DOHH2 (cell line): ENCODE data around the gene AGBL4.

Experiments used
- H3F3A ChIP-seq: fragments of 200-600 bp; sonication (generic), shearing (Covaris generic); 2 replicates; pipeline ENCODE4 v1.6.0; 2016; ENCODE audit warnings: antibody characterized with exemption, mild to moderate bottlenecking; ENCODE audit not compliant: control insufficient read depth, insufficient read depth
- H3K27ac ChIP-seq: fragments of 200-600 bp; sonication (generic); 2 replicates; pipeline ENCODE4 v1.5.1; 2014; ENCODE audit warnings: low read depth, mild to moderate bottlenecking, low read length, moderate library complexity
- H3K27me3 ChIP-seq: fragments of 200-600 bp; sonication (generic); 2 replicates; pipeline ENCODE4 v1.6.1; 2014; ENCODE audit warnings: mild to moderate bottlenecking, low read length, mixed read lengths; ENCODE audit not compliant: control insufficient read depth
- H3K36me3 ChIP-seq: fragments of 200-600 bp; sonication (generic); 2 replicates; pipeline ENCODE4 v1.6.1; 2014; ENCODE audit warnings: mild to moderate bottlenecking, low read length, moderate library complexity, mixed read lengths; ENCODE audit not compliant: control insufficient read depth
- H3K4me1 ChIP-seq: fragments of 200-600 bp; sonication (generic); 2 replicates; pipeline ENCODE4 v1.6.1; 2014; ENCODE audit warnings: mild to moderate bottlenecking, low read length, mixed read lengths; ENCODE audit not compliant: control insufficient read depth
- H3K4me2 ChIP-seq: fragments of 200-600 bp; sonication (generic); 2 replicates; pipeline ENCODE4 v1.6.0; 2014; ENCODE audit warnings: mild to moderate bottlenecking, low read length, moderate library complexity
- H3K4me3 ChIP-seq: fragments of 200-600 bp; sonication (generic); 2 replicates; pipeline ENCODE4 v1.5.1; 2014; ENCODE audit warnings: mild to moderate bottlenecking, low read length, mixed read lengths
- H3K79me2 ChIP-seq: fragments of 200-600 bp; sonication (generic); 2 replicates; pipeline ENCODE4 v1.6.1; 2014; ENCODE audit warnings: mild to moderate bottlenecking, low read length, mixed read lengths; ENCODE audit not compliant: control insufficient read depth
- H3K9me2 ChIP-seq: fragments of 200-600 bp; sonication (generic); replicated peaks from 2 replicates; pipeline ENCODE4 v1.6.1; 2014; ENCODE audit warnings: mild to moderate bottlenecking, low read length, mixed read lengths; ENCODE audit not compliant: control insufficient read depth
- H3K9me3 ChIP-seq: fragments of 200-600 bp; sonication (generic); 2 replicates; pipeline ENCODE4 v1.6.1; 2014; ENCODE audit warnings: antibody characterized with exemption, low read length, mixed read lengths; ENCODE audit not compliant: control insufficient read depth, insufficient read depth
- H4K20me1 ChIP-seq: fragments of 200-600 bp; sonication (generic); 2 replicates; pipeline ENCODE4 v1.6.0; 2014; ENCODE audit warnings: low read depth, mild to moderate bottlenecking, antibody characterized with exemption, low read length, moderate library complexity; ENCODE audit not compliant: control insufficient read depth, insufficient read depth
- EZH2phosphoT487 ChIP-seq: fragments of 200-600 bp; sonication (generic); IDR thresholded peaks from 2 replicates; pipeline ENCODE4 v1.6.1; 2017; ENCODE audit warnings: borderline replicate concordance, mild to moderate bottlenecking, antibody characterized with exemption, low read length, moderate library complexity, mixed read lengths
- TF ChIP-seq, protein P1 (sequence below): fragments of 200-600 bp; sonication (generic); IDR thresholded peaks from one replicate; pipeline ENCODE4 v1.5.1; 2014; ENCODE audit warnings: antibody characterized with exemption, mild to moderate bottlenecking, low read depth, low read length; ENCODE audit not compliant: poor library complexity, severe bottlenecking

AGBL4 gene

DNA sequence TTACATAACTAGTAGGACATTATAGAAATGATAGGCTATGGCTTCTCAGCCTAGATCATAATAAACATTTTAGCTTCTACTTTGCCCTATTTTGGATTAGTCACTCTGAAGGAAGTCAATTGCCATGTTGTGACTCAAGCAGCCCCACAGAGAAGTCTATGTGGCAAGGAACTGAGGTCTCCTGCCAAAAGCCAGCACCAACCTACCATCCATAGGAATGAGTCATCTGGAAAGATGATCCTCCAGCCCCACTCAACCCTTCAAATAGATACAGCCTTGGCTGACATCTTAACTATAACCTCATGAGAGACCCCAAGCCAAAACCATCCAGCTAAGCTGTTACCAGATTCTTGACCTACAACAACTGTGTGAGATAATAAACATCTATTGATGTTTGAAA lies 1170.7 kb downstream of the AGBL4 start:
- Histone ChIP-seq H3K27ac (no peak overlapping the region), H3K79me2 (no peaks in the 10 kb centered on the region), H3K4me2 (no peak overlapping the region), H4K20me1 (no peaks in the 10 kb centered on the region), H3K36me3 (no peaks in the 10 kb centered on the region), H3K9me2 (no peaks in the 10 kb centered on the region), H3K4me1 (no peaks in the 10 kb centered on the region), H3F3A (no peaks in the 10 kb centered on the region), H3K4me3 (no peak overlapping the region), H3K27me3 (no peaks in the 10 kb centered on the region), H3K9me3 (no peaks in the 10 kb centered on the region)
- TF ChIP-seq, protein P1, sequence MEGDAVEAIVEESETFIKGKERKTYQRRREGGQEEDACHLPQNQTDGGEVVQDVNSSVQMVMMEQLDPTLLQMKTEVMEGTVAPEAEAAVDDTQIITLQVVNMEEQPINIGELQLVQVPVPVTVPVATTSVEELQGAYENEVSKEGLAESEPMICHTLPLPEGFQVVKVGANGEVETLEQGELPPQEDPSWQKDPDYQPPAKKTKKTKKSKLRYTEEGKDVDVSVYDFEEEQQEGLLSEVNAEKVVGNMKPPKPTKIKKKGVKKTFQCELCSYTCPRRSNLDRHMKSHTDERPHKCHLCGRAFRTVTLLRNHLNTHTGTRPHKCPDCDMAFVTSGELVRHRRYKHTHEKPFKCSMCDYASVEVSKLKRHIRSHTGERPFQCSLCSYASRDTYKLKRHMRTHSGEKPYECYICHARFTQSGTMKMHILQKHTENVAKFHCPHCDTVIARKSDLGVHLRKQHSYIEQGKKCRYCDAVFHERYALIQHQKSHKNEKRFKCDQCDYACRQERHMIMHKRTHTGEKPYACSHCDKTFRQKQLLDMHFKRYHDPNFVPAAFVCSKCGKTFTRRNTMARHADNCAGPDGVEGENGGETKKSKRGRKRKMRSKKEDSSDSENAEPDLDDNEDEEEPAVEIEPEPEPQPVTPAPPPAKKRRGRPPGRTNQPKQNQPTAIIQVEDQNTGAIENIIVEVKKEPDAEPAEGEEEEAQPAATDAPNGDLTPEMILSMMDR = no peak
- TF ChIP-seq EZH2phosphoT487 = no peak

DNA sequence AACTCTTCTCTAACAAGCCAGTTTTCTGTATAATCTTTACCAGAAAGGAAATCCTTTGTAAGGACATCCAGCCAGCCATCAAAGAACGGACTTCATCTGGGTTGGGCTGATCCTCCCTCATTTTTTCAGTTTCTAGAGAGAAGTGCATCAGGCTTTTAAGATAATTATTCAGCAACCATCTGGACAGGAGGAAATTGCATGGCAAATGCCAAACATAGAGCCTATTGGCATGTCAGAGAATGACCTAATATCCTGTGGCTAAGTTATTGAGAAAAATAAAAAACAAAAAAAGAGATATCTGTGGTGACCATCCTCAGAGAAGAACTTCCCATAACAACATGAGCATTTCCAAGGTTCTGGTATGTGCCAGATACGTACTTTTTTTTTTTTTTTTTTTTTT lies 1172.1 kb downstream of the AGBL4 start:
- Histone ChIP-seq H3K4me2 (no peak overlapping the region), H3K4me1 (no peaks in the 10 kb centered on the region), H3K27ac (no peak overlapping the region), H3K27me3 (no peaks in the 10 kb centered on the region), H3K36me3 (no peaks in the 10 kb centered on the region), H3K4me3 (no peak overlapping the region), H3K9me2 (no peaks in the 10 kb centered on the region), H3K9me3 (no peaks in the 10 kb centered on the region), H3K79me2 (no peaks in the 10 kb centered on the region), H4K20me1 (no peaks in the 10 kb centered on the region), H3F3A (no peaks in the 10 kb centered on the region)
- no peak for TF ChIP-seq EZH2phosphoT487
- TF ChIP-seq, protein P1 = no peak

DNA sequence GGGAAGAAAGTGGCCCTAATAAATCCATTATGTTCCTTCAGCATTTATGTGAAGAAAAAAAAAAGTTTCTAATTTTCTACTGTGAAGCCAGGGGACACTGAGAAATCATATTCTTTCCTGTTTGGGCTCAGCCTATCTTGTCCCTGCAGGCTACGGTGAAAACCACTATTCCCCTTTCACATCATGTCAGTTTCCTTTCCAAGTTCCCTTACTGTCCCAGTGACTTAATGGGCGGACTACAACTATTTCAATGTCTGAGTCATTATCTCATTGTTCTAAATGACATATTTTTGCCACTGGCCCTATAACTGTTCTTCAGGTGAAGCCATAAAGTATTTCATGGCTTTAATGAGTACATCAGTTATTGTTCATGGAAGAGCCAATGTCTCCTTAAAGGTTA lies 1175.7 kb downstream of the AGBL4 start:
- Histone ChIP-seq H4K20me1 (no peaks in the 10 kb centered on the region), H3F3A (no peaks in the 10 kb centered on the region), H3K36me3 (no peaks in the 10 kb centered on the region), H3K79me2 (no peaks in the 10 kb centered on the region), H3K4me3 (no peak overlapping the region), H3K4me2 (no peak overlapping the region), H3K9me2 (no peaks in the 10 kb centered on the region), H3K27ac (no peak overlapping the region), H3K4me1 (no peaks in the 10 kb centered on the region), H3K9me3 (no peaks in the 10 kb centered on the region), H3K27me3 (no peaks in the 10 kb centered on the region)
- TF ChIP-seq EZH2phosphoT487 = no peak
- TF ChIP-seq, protein P1 = no peak

DNA sequence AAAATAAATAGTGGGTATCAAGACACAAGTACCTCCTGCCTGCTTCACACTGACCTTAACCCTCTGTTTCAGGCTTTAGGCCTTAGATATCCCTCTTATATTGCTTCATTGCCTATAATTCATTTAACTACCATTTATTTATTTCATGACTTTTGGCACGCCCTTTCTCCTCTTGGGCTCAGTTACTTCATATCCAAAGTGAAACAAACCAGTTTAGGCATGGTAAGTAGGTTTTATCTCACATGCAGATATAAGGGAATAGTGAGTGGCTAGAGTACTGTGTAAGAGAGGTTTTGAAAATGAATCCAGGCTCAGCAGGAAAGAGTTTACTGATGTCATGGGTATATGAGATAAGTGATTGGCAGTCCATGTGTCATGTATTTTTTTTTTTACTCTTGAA lies 1177.3 kb downstream of the AGBL4 start:
- no peaks in the 10 kb centered on the region for H3K27me3 ChIP-seq
- no peak overlapping the region for H3K4me3 ChIP-seq
- H3K36me3 ChIP-seq = no peaks in the 10 kb centered on the region
- TF ChIP-seq EZH2phosphoT487 = no peak
- TF ChIP-seq, protein P1 = no peak
- H3K9me3 ChIP-seq = no peaks in the 10 kb centered on the region
- H3K27ac ChIP-seq = no peak overlapping the region
- no peaks in the 10 kb centered on the region for H3K79me2 ChIP-seq
- H3K4me2 ChIP-seq = no peak overlapping the region
- H3K9me2 ChIP-seq = no peaks in the 10 kb centered on the region
- no peaks in the 10 kb centered on the region for H3F3A ChIP-seq
- H3K4me1 ChIP-seq = no peaks in the 10 kb centered on the region
- H4K20me1 ChIP-seq = no peaks in the 10 kb centered on the region
